Kidney (tissue), 14 donors: ENCODE measurements around the gene MRO. TPM values are rescaled to one million over a fixed set of nuclear protein-coding genes. Genes with fewer than 3 reads are reported as not detected.

ENCODE experiments used
- DNase-seq, 5 donors: peaks; one replicate each; pipeline ENCODE4 v3.0.0-alpha.2; 2013 to 2020
- FAIRE-seq: peaks from 2 replicates; lab custom pipeline; 2012; peaks lifted over from hg19 to GRCh38; lab: Jason Lieb, UNC
- H3K27ac ChIP-seq, 2 donors: one replicate each; pipeline ENCODE4 v1.7.0; 2013; ENCODE audit warnings: low read depth in 2 of 2, low read length in 2 of 2, inconsistent platforms in 1 of 2
- H3K27me3 ChIP-seq: one replicate; pipeline ENCODE4 v1.7.1; 2013; ENCODE audit warnings: low read length, inconsistent platforms; ENCODE audit not compliant: control insufficient read depth, insufficient read depth
- H3K36me3 ChIP-seq, 3 donors: one replicate each; pipeline versions ENCODE4 v1.7.0 to v1.7.1; 2013; ENCODE audit warnings: low read length in 3 of 3, control low read depth in 1 of 3, inconsistent platforms in 1 of 3; ENCODE audit not compliant: insufficient read depth in 3 of 3, control insufficient read depth in 2 of 3
- H3K4me1 ChIP-seq, 3 donors: one replicate each; pipeline versions ENCODE4 v1.7.0 to v1.7.1; 2013; ENCODE audit warnings: low read length in 3 of 3, inconsistent platforms in 1 of 3, low read depth in 1 of 3; ENCODE audit not compliant: control insufficient read depth in 2 of 3, insufficient read depth in 2 of 3
- H3K4me3 ChIP-seq, 3 donors: one replicate each; pipeline versions ENCODE4 v1.7.0 to v1.8.1; 2013; ENCODE audit warnings: low read length in 3 of 3, control low read depth in 1 of 3, inconsistent platforms in 1 of 3
- H3K9ac ChIP-seq, 3 donors: one replicate each; pipeline versions ENCODE4 v1.7.0 to v1.7.1; 2013; ENCODE audit warnings: low read length in 3 of 3, control low read depth in 1 of 3, inconsistent platforms in 1 of 3
- H3K9me3 ChIP-seq, 3 donors: one replicate each; pipeline versions ENCODE4 v1.7.0 to v1.7.1; 2013; ENCODE audit warnings: low read length in 3 of 3, control low read depth in 1 of 3, inconsistent platforms in 1 of 3; ENCODE audit not compliant: control insufficient read depth in 2 of 3, insufficient read depth in 1 of 3
- CTCF ChIP-seq: IDR thresholded peaks from 3 replicates; pipeline ENCODE4 v1.5.1; 2012; ENCODE audit warnings: mild to moderate bottlenecking, moderate library complexity, borderline replicate concordance; ENCODE audit not compliant: insufficient read depth; ENCODE audit errors: extremely low read depth
- intact Hi-C: fragments of 100-400 bp; cut with DNase I; formaldehyde crosslinking; loops from one replicate; pipeline ENCODE4 v1.11.1; 2022
- polyA plus RNA-seq: library from polyadenylated mRNA; stranded (reverse); fragments of 350-450 nt; fragmentation: Illumina TruSeq; extraction: RNeasy Lipid Tissue Mini Kit (QIAGEN cat#74804); gene quantifications from one replicate; pipeline ENCODE4 v1.2.3, GENCODE V29; 2014; ENCODE audit warnings: low read depth, low replicate concordance; ENCODE audit not compliant: insufficient read depth
- total RNA-seq: library from RNA; stranded (reverse); fragmentation: NEBNext Ultra II Directional; extraction: Animal tissue kit (Norgen Biotek cat#: 25700); gene quantifications from one replicate; pipeline ENCODE4 v1.2.1, GENCODE V29; 2021
- donor health status: control.
- donor health status: control.
- donor health status: control.
- donor health status: control.
- donor health status: control.
- donor health status: DM: yes; HTN: yes; CAD: no.
- donor health status: Normal renal cell carcinoma (clear cell type).

Gene MRO
- total and polyA plus RNA-seq, 2 donors from 2014 or later, result 2.9 to 6.9 TPM

GRCh38 chr18:50829644-50830043 is 9.8 kb upstream of the MRO start:
- no peak for TF ChIP-seq CTCF
- H3K36me3 ChIP-seq, result no peaks in the 10 kb centered on the region
- H3K4me1 ChIP-seq, result peaks cover 0 to 3% (median 0%) of the 10 kb centered on the region in 3 donors
- no peaks in the 10 kb centered on the region for H3K27me3 ChIP-seq
- no peak overlapping the region for H3K4me3 ChIP-seq
- FAIRE-seq (no peak), DNase-seq (no peak)
- H3K9ac ChIP-seq, result no peak overlapping the region
- no peaks in the 10 kb centered on the region for H3K9me3 ChIP-seq
- intact Hi-C loops, result no loop called here
- H3K27ac ChIP-seq, result no peak overlapping the region

DNA sequence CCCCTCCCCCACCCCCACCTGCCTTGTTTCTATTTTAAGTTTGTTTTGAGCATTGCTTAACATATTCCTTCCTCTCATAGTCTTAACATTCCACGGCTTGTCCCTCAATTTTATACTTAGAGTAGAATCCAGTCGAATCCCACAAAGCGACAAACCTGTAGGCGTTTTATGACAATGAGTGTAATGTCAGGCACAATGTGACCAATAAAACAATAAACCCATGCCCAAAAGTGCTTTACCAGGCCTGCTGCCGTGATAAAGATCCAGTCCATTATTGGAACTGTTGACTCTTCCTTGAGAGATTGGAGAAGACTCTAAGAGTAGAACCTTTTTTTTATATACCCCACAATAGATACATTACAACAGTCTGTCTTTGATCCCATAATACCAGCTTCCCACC is 6.2 kb upstream of the MRO start:
- H3K36me3 ChIP-seq, result no peaks in the 10 kb centered on the region
- H3K9ac ChIP-seq, result no peak overlapping the region
- intact Hi-C loops, result no loop called here
- no peaks in the 10 kb centered on the region for H3K9me3 ChIP-seq
- TF ChIP-seq CTCF, result no peak
- H3K4me1 ChIP-seq, result peaks cover 0 to 3% (median 1%) of the 10 kb centered on the region in 3 donors
- H3K4me3 ChIP-seq, result no peak overlapping the region
- FAIRE-seq (no peak), DNase-seq (no peak)
- no peak overlapping the region for H3K27ac ChIP-seq
- no peaks in the 10 kb centered on the region for H3K27me3 ChIP-seq

DNA sequence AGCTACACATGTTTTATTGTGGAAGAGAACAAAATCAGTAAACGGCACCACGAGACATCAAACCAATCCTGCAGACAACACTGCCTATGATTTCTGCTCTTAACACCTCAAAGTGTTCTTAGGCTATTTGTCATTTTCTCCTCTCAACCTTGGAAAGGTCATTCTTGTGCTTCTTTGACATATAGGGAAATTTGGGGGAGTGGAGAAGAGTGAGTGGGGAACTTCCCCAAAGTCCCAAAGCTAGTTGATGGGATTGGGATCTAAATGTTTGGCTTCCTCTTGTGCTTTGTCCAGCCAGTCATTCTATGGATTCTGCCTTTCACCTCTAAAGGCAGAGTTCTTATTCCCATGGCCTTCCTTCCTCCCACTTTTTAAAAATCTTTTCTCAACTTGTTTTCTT is 5.8 kb upstream of the MRO start:
- Histone ChIP-seq H3K27me3 (no peaks in the 10 kb centered on the region), H3K4me1 (peaks cover under 1 to 4% (median 3%) of the 10 kb centered on the region in 3 donors), H3K27ac (no peak overlapping the region), H3K4me3 (no peak overlapping the region), H3K36me3 (no peaks in the 10 kb centered on the region), H3K9ac (no peak overlapping the region), H3K9me3 (no peaks in the 10 kb centered on the region)
- no peak for TF ChIP-seq CTCF
- DNase-seq, result no peak
- FAIRE-seq, result no peak
- intact Hi-C loops, result no loop called here

GRCh38 chr18:50822756-50823155 is 2.9 kb upstream of the MRO start:
- no peak for TF ChIP-seq CTCF
- FAIRE-seq, result no peak
- Histone ChIP-seq H3K36me3 (no peaks in the 10 kb centered on the region), H3K9ac (no peak overlapping the region), H3K27ac (no peak overlapping the region), H3K27me3 (no peaks in the 10 kb centered on the region), H3K9me3 (no peaks in the 10 kb centered on the region), H3K4me1 (peaks cover 2 to 16% (median 16%) of the 10 kb centered on the region in 3 donors), H3K4me3 (no peak overlapping the region)
- DNase-seq, result no peak
- intact Hi-C loops, result no loop called here
